Dedifferentiated amniotic fluid mesenchymal stem cell (primary cell): ENCODE results near the gene LOXL3.

Source experiments
- DNase-seq: peaks from one replicate; pipeline ENCODE4 v3.0.0-alpha.2; 2016; ENCODE audit errors: extremely low spot score

The LOXL3 gene

GRCh38 chr2:74553892-74554819, at the start of gene LOXL3, which contains the start of gene DOK1:
TSS of gene LOXL3 (minus strand) at chr2:74553942. CDS start at chr2:74552634, 1,308 bp downstream.
TSS of gene DOK1 (plus strand) at chr2:74554720. CDS start at chr2:74554755, 35 bp downstream.
- DNase-seq = peak; percentile 76

GRCh38 chr2:74602586-74603281, 49.0 kb upstream of the LOXL3 start:
- no peak for DNase-seq

GRCh38 chr2:74599676-74600075, 45.9 kb upstream of the LOXL3 start:
- DNase-seq = no peak

- DNase-seq = no peak
These were observed 43.7 kb upstream of the LOXL3 start for GRCh38 chr2:74597410-74597809.

GRCh38 chr2:74596584-74596983, 42.8 kb upstream of the LOXL3 start:
- no peak for DNase-seq

GRCh38 chr2:74593826-74594772, 40.4 kb upstream of the LOXL3 start:
- no peak for DNase-seq

GRCh38 chr2:74588664-74589063, 34.9 kb upstream of the LOXL3 start:
- DNase-seq = no peak

GRCh38 chr2:74587664-74588277, 34.0 kb upstream of the LOXL3 start:
- peak; percentile 74 for DNase-seq

- DNase-seq = no peak
These were observed 31.9 kb upstream of the LOXL3 start for GRCh38 chr2:74585406-74586185.

- peak; percentile 58 for DNase-seq
These were observed 30.4 kb upstream of the LOXL3 start for GRCh38 chr2:74584088-74584645.

GRCh38 chr2:74583504-74583903, 29.8 kb upstream of the LOXL3 start:
- DNase-seq = no peak

GRCh38 chr2:74582184-74582583, 28.4 kb upstream of the LOXL3 start:
- DNase-seq = no peak

GRCh38 chr2:74581463-74581862, 27.7 kb upstream of the LOXL3 start:
- no peak for DNase-seq

- DNase-seq = no peak
These were observed 24.7 kb upstream of the LOXL3 start for GRCh38 chr2:74578408-74578807.

- DNase-seq = no peak
These were observed 23.7 kb upstream of the LOXL3 start for GRCh38 chr2:74577448-74577847.

- peak; percentile 77 for DNase-seq
These were observed 23.1 kb upstream of the LOXL3 start for GRCh38 chr2:74576863-74577229.

GRCh38 chr2:74576211-74576862, 22.6 kb upstream of the LOXL3 start:
- DNase-seq = no peak

GRCh38 chr2:74575320-74575719, 21.6 kb upstream of the LOXL3 start:
- no peak for DNase-seq

GRCh38 chr2:74573747-74574562, 20.2 kb upstream of the LOXL3 start:
- DNase-seq = peak; percentile 39
